Fibroblast of skin of right biceps (primary cell): ENCODE results near the gene APOBEC3C.
"Not testable (repeated sequence)": the region's sequence is repeated elsewhere in the genome, so short reads cannot be mapped to it uniquely, and the experiment has no call there.

Experiments used
- DNase-seq: peaks from one replicate; pipeline ENCODE4 v3.0.0-alpha.2; 2013

APOBEC3C gene

GRCh38 chr22:39013942-39014722 is at the start of gene APOBEC3C:
Gene APOBEC3C, plus strand, starts transcription at chr22:39014257. Its CDS starts 106 bp downstream, at chr22:39014363.
- DNase-seq, result peak; percentile 90

- no peak for DNase-seq
Observed at GRCh38 chr22:38964306-38964705, 49.8 kb upstream of the APOBEC3C start.

GRCh38 chr22:38964989-38965388 is 49.1 kb upstream of the APOBEC3C start:
- DNase-seq, result no peak

GRCh38 chr22:38965614-38966379 is 48.3 kb upstream of the APOBEC3C start:
- no peak for DNase-seq

GRCh38 chr22:38966380-38966702 is 47.7 kb upstream of the APOBEC3C start:
- no peak for DNase-seq

DNA sequence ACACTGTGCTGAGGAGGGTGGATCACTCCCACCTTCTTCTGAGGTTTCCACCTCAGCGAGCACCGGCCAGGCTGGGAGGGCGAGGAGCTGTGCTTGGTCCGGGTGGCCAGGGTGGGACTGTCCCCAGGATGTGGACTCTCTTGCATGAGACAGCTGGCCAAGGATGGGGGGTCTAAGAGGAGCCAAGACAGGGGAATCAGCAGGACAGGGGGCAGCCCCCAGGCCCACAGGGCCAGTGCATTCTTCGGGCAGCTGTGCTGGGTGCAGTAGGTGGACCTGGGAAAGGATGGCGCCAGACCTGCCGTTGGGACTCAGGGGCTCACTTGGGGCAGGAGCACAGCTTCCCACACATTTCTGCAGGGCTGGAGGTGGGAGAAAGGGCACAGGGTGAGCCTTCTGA is 47.1 kb upstream of the APOBEC3C start:
- no peak for DNase-seq

DNA sequence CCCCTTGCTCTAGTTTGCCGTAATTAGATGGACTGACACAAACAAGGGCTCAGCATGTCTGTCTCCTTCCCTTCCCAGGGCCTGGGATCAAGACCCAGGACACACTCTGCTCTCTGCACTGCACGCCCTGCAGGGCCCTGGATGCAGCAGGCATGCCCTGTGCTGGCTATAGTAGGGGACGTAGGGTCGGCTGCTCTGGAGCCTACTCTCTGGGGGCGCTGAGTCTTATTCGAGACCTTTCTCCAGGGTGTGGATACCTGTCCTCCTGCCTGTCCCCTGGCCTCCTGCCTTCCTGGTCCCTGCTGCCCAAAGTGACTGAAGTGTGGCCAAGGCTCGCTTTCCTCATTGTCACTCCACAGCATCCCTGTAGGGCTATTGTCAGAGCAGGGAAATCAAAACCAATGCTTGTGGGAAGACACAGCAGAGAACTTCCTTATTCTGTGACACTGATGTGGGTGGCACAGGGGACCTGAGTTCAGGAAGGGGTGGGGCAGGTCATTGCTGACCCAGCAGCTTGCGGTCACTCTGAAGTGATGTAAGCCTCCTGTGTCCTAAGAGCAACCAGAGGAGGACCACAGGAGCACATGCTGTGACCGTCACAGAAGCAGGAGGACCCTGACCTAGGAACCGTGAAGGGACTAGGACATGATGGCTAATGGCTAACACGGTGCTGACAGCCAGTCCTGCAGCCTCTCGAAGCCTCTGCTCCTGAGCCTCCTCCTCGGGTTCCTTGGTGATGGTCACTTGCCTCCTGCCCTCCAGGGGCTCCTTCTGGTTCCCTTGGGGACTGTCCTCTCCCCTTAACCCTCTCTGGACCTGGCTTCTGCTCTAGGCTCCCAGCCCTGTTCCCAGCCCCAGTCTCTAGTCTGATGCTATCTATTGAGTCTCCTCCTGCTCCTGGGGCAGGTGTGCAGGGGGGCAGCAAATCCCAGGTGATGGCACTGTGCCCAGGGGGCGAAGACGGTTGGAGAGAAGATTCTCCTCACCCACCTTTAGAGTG is 46.3 kb upstream of the APOBEC3C start:
- DNase-seq, result no peak

- DNase-seq, result no peak
Observed at GRCh38 chr22:38968801-38969200, 45.3 kb upstream of the APOBEC3C start.

DNA sequence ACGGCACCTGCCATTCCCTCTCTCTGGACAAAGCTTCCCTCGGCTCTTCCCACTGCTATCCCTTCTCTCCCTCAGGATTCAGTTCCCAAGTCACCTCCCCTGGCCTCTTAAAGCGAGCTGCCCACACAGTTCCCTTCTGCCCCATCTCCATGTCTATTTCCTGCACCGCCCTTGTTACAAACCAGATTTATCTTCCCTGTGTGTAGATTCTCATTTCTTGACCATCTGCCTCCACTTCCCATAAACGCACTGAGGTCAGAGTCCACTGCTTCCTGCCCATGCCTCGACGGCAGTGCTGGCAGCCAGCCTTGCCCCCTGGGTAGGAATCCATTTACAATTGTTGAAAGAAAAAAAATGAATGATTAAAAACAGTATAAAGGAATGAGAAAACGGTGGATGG is 43.5 kb upstream of the APOBEC3C start:
- no peak for DNase-seq

- no peak for DNase-seq
Observed at GRCh38 chr22:38971202-38971601, 42.9 kb upstream of the APOBEC3C start.

- DNase-seq, result no peak
Observed at GRCh38 chr22:38971791-38972190, 42.3 kb upstream of the APOBEC3C start.

GRCh38 chr22:38972558-38972957 is 41.5 kb upstream of the APOBEC3C start:
- no peak for DNase-seq

GRCh38 chr22:38973289-38974169 is 40.5 kb upstream of the APOBEC3C start:
- peak; percentile 10 for DNase-seq

DNA sequence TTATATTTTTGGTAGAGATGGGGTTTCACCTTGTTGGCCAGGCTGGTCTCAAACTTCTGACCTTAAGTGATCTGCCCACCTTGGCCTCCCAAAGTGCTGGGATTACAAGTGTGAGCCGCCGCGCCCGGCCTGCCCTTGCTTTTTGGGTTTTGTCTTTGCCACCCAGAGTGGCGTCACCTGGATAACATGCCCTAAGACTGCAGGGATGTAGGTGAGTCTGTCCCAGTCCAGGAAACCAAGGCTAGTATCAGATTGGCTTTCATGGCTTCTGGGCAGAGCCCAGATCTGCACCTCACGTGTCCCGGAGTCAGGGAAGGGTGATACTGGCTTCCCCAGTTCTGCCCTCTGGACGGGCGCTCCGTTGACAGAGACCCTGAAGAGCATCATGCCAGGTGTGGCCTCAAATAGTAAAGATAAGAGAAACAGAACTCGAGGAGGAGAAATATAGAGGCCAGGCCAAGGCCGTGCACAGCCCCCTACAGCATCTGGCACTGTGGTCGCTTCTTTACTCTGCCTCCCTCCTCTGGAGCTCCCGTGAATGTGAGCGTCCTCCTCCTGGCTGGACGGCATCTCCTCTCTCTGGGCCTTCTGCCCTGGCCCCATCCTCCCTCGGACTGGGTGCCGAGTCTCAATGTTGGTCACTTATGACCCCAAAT is 39.8 kb upstream of the APOBEC3C start:
- no peak for DNase-seq

DNA sequence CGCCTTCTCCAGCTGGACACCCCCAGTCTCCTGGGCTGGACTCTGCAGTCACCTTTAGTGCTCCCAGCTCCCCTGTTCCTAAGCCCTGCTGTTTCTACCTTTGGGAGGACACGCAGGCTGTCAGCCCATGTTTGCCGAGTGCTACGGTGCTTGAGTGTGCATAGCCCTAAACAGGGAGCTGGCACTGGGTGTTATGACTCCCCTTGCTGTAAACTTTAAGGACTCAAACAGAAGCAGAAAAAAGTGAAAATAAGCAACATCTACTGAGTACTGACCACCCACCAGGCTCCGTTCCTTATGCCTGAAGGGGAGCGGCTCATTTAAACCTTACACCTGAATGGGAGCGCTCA is 39.3 kb upstream of the APOBEC3C start:
- no peak for DNase-seq

DNA sequence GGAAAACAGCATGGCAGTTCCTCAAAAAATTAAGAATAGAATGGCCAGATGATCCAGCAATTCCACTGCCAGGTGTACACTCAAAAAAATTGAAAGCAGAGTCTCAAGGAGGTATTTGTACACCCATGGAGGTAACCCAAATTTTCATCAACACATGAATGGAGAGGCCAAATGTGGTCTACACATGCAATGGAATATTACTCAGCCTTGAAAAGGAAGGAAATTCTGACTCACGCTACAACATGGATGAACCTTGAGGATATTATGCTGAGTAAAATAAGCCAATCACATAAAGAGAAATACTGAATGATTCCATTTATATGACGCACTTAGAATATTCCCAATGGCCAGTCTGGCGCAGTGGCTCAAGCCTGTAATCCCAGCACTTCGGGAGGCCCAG is 36.8 kb upstream of the APOBEC3C start:
- DNase-seq, result not testable (repeated sequence)

GRCh38 chr22:38980587-38980986 is 33.5 kb upstream of the APOBEC3C start:
- not testable (repeated sequence) for DNase-seq

GRCh38 chr22:38981005-38981991 is 32.8 kb upstream of the APOBEC3C start:
- peak; percentile 38 for DNase-seq

DNA sequence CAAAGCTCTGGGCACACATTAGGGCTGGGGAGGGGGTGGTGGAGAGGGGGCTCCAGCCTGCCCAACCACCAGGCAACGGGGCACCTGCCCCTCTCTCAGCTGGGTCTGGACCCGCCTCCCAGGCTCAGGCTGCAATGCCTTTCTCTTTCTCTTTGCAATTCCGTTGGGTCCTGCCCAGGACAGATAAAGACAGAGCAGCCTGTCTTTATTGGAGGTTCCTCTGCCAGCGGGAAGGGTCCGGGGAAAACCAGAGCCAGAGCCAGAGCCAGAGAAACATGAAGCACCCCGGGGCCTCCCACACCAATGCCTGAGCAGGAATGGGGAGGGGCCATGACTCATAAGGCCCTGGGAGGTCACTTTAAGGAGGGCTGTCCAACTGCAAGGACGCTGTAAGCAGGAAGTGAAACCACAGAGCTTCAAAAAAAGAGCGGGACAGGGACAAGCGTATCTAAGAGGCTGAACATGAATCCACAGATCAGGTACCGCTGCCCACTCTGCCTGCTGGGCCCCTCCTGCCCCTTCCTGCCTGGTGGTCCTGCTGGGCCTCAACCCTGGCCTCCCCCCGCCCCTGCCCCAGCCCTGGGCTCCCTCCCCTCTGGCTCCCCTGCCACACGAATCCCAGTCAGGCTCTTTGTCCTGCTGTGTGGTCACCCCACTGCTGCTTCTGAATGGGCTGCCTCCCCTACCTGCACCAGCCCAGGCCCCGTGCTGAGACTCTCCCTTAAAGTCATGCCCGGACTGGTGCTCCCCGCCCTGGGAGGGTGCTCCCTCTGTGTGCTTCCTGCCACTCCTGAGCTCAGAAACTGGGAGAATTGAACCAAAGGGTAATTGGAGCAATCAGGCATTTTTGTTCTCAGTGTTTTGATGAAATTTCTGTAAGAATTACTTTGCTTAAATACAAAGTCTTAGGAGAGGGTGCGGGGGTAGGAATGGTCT is 31.8 kb upstream of the APOBEC3C start, which contains the start of gene APOBEC3B:
TSS of gene APOBEC3B (plus strand) at position 356 of the 936 bp plus-strand sequence. CDS start at position 463, 107 bp downstream.
- DNase-seq, result peak; percentile 96
